ENCODE measurements around the gene CSNK2A2.

Gene CSNK2A2

GRCh38 chr16:58138852-58139251, 59.1 kb downstream of the CSNK2A2 start:
- DNase-seq (ENCODE audit: low read depth), result no peak

GRCh38 chr16:58137581-58137980, 60.3 kb downstream of the CSNK2A2 start:
- DNase-seq (ENCODE audit: low read depth), result no peak

- DNase-seq (ENCODE audit: low read depth), result peak; percentile 94
Measured at GRCh38 chr16:58129097-58129936, 68.6 kb downstream of the CSNK2A2 start, which contains the start of gene CFAP20. Gene CFAP20 (minus strand): TSS chr16:58129381. CDS start chr16:58129115, 266 bp downstream.

- DNase-seq (ENCODE audit: low read depth), result no peak
Measured at GRCh38 chr16:58128711-58129096, 69.2 kb downstream of the CSNK2A2 start.

GRCh38 chr16:58128181-58128631, 69.7 kb downstream of the CSNK2A2 start:
- DNase-seq (ENCODE audit: low read depth), result no peak

- DNase-seq (ENCODE audit: low read depth), result no peak
Measured at GRCh38 chr16:58127634-58128033, 70.3 kb downstream of the CSNK2A2 start.

- DNase-seq (ENCODE audit: low read depth), result no peak
Measured at GRCh38 chr16:58127033-58127556, 70.8 kb downstream of the CSNK2A2 start.

GRCh38 chr16:58126451-58126961, 71.4 kb downstream of the CSNK2A2 start:
- no peak for DNase-seq (ENCODE audit: low read depth)

- DNase-seq (ENCODE audit: low read depth), result no peak
Measured at GRCh38 chr16:58125781-58126335, 72.0 kb downstream of the CSNK2A2 start.

GRCh38 chr16:58125041-58125440, 72.9 kb downstream of the CSNK2A2 start:
- DNase-seq (ENCODE audit: low read depth), result no peak

GRCh38 chr16:58124601-58124915, 73.3 kb downstream of the CSNK2A2 start:
- no peak for DNase-seq (ENCODE audit: low read depth)

GRCh38 chr16:58123896-58124600, 73.9 kb downstream of the CSNK2A2 start:
- DNase-seq (ENCODE audit: low read depth), result no peak

GRCh38 chr16:58121132-58121531, 76.8 kb downstream of the CSNK2A2 start:
- DNase-seq (ENCODE audit: low read depth), result no peak

GRCh38 chr16:58120234-58120633, 77.7 kb downstream of the CSNK2A2 start:
- no peak for DNase-seq (ENCODE audit: low read depth)

- DNase-seq (ENCODE audit: low read depth), result no peak
Measured at GRCh38 chr16:58119509-58119845, 78.4 kb downstream of the CSNK2A2 start.

- DNase-seq (ENCODE audit: low read depth), result no peak
Measured at GRCh38 chr16:58118801-58119508, 79.0 kb downstream of the CSNK2A2 start.

- DNase-seq (ENCODE audit: low read depth), result no peak
Measured at GRCh38 chr16:58116529-58116928, 81.4 kb downstream of the CSNK2A2 start.

- no peak for DNase-seq (ENCODE audit: low read depth)
Measured at GRCh38 chr16:58116081-58116480, 81.8 kb downstream of the CSNK2A2 start.

- no peak for DNase-seq (ENCODE audit: low read depth)
Measured at GRCh38 chr16:58114827-58115825, 82.8 kb downstream of the CSNK2A2 start.

- DNase-seq (ENCODE audit: low read depth), result no peak
Measured at GRCh38 chr16:58111302-58111627, 86.6 kb downstream of the CSNK2A2 start.

All from activated T-cell treated with anti-CD3 and anti-CD28 coated beads for 1 hour (primary cell).